ENCODE measurements around the gene SLC13A4. TPM values are rescaled to one million over a fixed set of nuclear protein-coding genes. Genes with fewer than 3 reads are reported as not detected.

SLC13A4 gene
- total and polyA plus RNA-seq, 2 of the 4 experiments (the other 2 are of a cell fraction) = 0.10 TPM; not detected in 1

- CTCF ChIA-PET = no interaction called here
- WGBS, 2 experiments (ENCODE audit: extremely low coverage in 2 of 2, insufficient read length in 1 of 2) = 96% methylated on average over 4 of the region's 8 CpGs; no CpG with 5 or more reads in 1 of the 2 experiments
These were observed 25.8 kb upstream of the SLC13A4 start for GRCh38 chr7:135753616-135754413.

More at GRCh38 chr7:135753616-135754413, 25.8 kb upstream of the SLC13A4 start:
- Histone ChIP-seq H2BK20ac (ENCODE audit: low read depth, low read length) (no peak overlapping the region), H4K8ac (ENCODE audit: low read depth in 2 of 2, low read length in 2 of 2) (no peak overlapping the region), H3K23ac (ENCODE audit: low read depth, low read length) (no peak overlapping the region), H2AFZ (replicated peaks; ENCODE audit: low read length, poor library complexity) (no peak overlapping the region), H3K27me3 (ENCODE audit: control insufficient read depth, insufficient read depth, low read length) (no peaks in the 10 kb centered on the region), H2AK9ac (replicated peaks; ENCODE audit: low read depth, low read length, poor library complexity) (no peak overlapping the region), H3K14ac (replicated peaks; ENCODE audit: low read depth, low read length) (no peak overlapping the region), H3K9me3 (ENCODE audit: control insufficient read depth, insufficient read depth, low read length) (no peaks in the 10 kb centered on the region), H3K4me2 (ENCODE audit: low read depth, low read length) (no peak overlapping the region), H2BK5ac (ENCODE audit: low read depth, low read length, poor library complexity, severe bottlenecking) (no peak overlapping the region), H3K18ac (ENCODE audit: low read depth, low read length) (no peak overlapping the region), H4K20me1 (ENCODE audit: insufficient read depth, low read length) (no peaks in the 10 kb centered on the region), H3K36me3 (ENCODE audit: control insufficient read depth, insufficient read depth, low read length) (no peaks in the 10 kb centered on the region), H2AK5ac (ENCODE audit: low read depth, low read length) (no peak overlapping the region), H4K91ac (ENCODE audit: insufficient read depth, low read depth, low read length) (no peak overlapping the region), H4K5ac (ENCODE audit: low read depth, low read length) (no peak overlapping the region), H3K4me1 (ENCODE audit: control insufficient read depth, insufficient read depth, low read length) (peaks cover 13% of the 10 kb centered on the region), H2BK15ac (ENCODE audit: low read depth, low read length) (no peak overlapping the region), H3K4ac (ENCODE audit: low read depth, low read length) (no peak overlapping the region), H3K79me1 (ENCODE audit: low read depth in 1 of 2, low read length in 2 of 2) (no peaks in the 10 kb centered on the region), H3K56ac (ENCODE audit: extremely low read depth, insufficient read depth, low read length) (no peak overlapping the region), H3K4me3 (ENCODE audit: insufficient read depth, low read depth, low read length) (no peak overlapping the region), H3K9me1 (ENCODE audit: insufficient read depth, low read length) (peaks cover 10% of the 10 kb centered on the region), H3K9ac (ENCODE audit: low read depth, low read length) (no peak overlapping the region), H2BK120ac (ENCODE audit: low read depth, low read length) (no peak overlapping the region), H3K27ac (ENCODE audit: insufficient read depth, low read length) (no peak overlapping the region)
- dilution Hi-C loops (cut with HindIII; ENCODE audit: low sequenced_read_pairs, unreplicated experiment) = no loop called here
- TF ChIP-seq POLR2A (IDR thresholded peaks at IDR 0.05; ENCODE audit: low read depth, low read length) (no peak), BHLHE40 (IDR thresholded peaks at IDR 0.05; ENCODE audit: low read depth, low read length) (no peak), RFX5 (IDR thresholded peaks at IDR 0.05; ENCODE audit: low read depth, low read length) (no peak), CEBPB (IDR thresholded peaks at IDR 0.05; ENCODE audit: low read depth, low read length) (no peak), SMC3 (IDR thresholded peaks at IDR 0.05; ENCODE audit: low read depth, low read length) (no peak), RCOR1 (IDR thresholded peaks at IDR 0.05; ENCODE audit: insufficient replicate concordance, low read length) (no peak), CHD1 (IDR thresholded peaks at IDR 0.05; ENCODE audit: low read depth, low read length) (no peak), MAZ (IDR thresholded peaks at IDR 0.05; ENCODE audit: borderline replicate concordance, low read depth, low read length) (no peak), NFE2L2 (IDR thresholded peaks at IDR 0.05; ENCODE audit: low read depth, low read length) (no peak), FOS (IDR thresholded peaks at IDR 0.05; ENCODE audit: low read depth, low read length) (no peak), MAFK (IDR thresholded peaks at IDR 0.05; ENCODE audit: low read depth, low read length) (no peak), ELK1 (IDR thresholded peaks at IDR 0.05; ENCODE audit: borderline replicate concordance, low read depth, low read length) (no peak), USF2 (IDR thresholded peaks at IDR 0.05; ENCODE audit: low read depth, low read length) (no peak), CTCF (conservative IDR thresholded peaks at IDR 0.05; ENCODE audit: low read depth, low read length) (no peak), RAD21 (IDR thresholded peaks at IDR 0.05; ENCODE audit: low read length) (no peak), MXI1 (IDR thresholded peaks at IDR 0.05; ENCODE audit: borderline replicate concordance, low read depth, low read length) (no peak)
- DNase-seq (no peak), ATAC-seq (ENCODE audit: low read depth) (no peak)
- in situ Hi-C loops (cut with MboI; ENCODE audit: low sequenced_read_pairs) = no loop called here
- POLR2A ChIA-PET (ENCODE audit: unreplicated experiment) = no interaction called here
- BruUV-seq (replicated peaks) = no TSS peak
- intact Hi-C loops (cut with micrococcal nuclease) = no loop called here

Data from IMR-90 (cell line).